Panc1 (cell line): ENCODE measurements around the gene SMIM35. TPM values are rescaled to one million over a fixed set of nuclear protein-coding genes. Genes with fewer than 3 reads are reported as not detected.

Experiments used
- ATAC-seq: fragments of 200-7000 bp; cut with Tn5 transposase; 2 replicates; pipeline ENCODE4 v1.9.1; 2020; ENCODE audit warnings: mild to moderate bottlenecking, moderate library complexity
- BruUV-seq: library from RNA; stranded (reverse); fragments of 400-500 nt; replicated peaks from 2 replicates; lab custom pipeline; 2021; lab: Mats Ljungman, UMichigan
- CTCF ChIA-PET: fragments of 300-600 bp; sonication (Branson Sonifier 250); formaldehyde crosslinking; loops from one replicate; lab custom pipeline; 2022; ENCODE audit warnings: antibody characterized with exemption; lab: Charles Lee
- POLR2A ChIA-PET: fragments of 300-600 bp; sonication (Branson Sonifier 250); formaldehyde crosslinking; loops from one replicate; lab custom pipeline; 2022; ENCODE audit warnings: antibody characterized with exemption; lab: Charles Lee
- DNase-seq: peaks from one replicate; pipeline ENCODE4 v3.0.0-alpha.2; 2010; ENCODE audit warnings: low read depth, low spot score
- H3K27ac ChIP-seq: 2 replicates; pipeline ENCODE4 v1.5.1; 2011; ENCODE audit warnings: mild to moderate bottlenecking, low read length, inconsistent platforms
- H3K27me3 ChIP-seq: fragments of 200-500 bp; sonication (Bioruptor generic); 2 replicates; pipeline ENCODE4 v1.6.0; 2014; ENCODE audit warnings: low read length, inconsistent platforms; ENCODE audit not compliant: control insufficient read depth, insufficient read depth
- H3K36me3 ChIP-seq: fragments of 200-500 bp; sonication (Bioruptor generic); 2 replicates; pipeline ENCODE4 v1.5.1; 2014; ENCODE audit warnings: inconsistent platforms, mild to moderate bottlenecking, low read length, moderate library complexity; ENCODE audit not compliant: control insufficient read depth, insufficient read depth
- H3K4me1 ChIP-seq: 2 replicates; pipeline ENCODE4 v1.5.1; 2011; ENCODE audit warnings: inconsistent platforms, mild to moderate bottlenecking, low read length, moderate library complexity; ENCODE audit not compliant: control insufficient read depth, insufficient read depth
- H3K4me3 ChIP-seq, 2 experiments: 2 replicates each; pipeline ENCODE4 v1.5.1; 2011 to 2012; ENCODE audit warnings: low read depth in 2 of 2, low read length in 2 of 2, mild to moderate bottlenecking in 2 of 2, inconsistent platforms in 1 of 2, moderate library complexity in 1 of 2
- H3K9me3 ChIP-seq: fragments of 200-500 bp; sonication (Bioruptor generic); 2 replicates; pipeline ENCODE4 v1.5.1; 2014; ENCODE audit warnings: low read depth, mild to moderate bottlenecking, inconsistent platforms, low read length, moderate library complexity; ENCODE audit not compliant: control insufficient read depth, insufficient read depth
- CTCF ChIP-seq: fragments of 450-650 bp; IDR thresholded peaks from 2 replicates; pipeline ENCODE4 v1.5.1; 2017; ENCODE audit warnings: mild to moderate bottlenecking
- POLR2AphosphoS5 ChIP-seq: IDR thresholded peaks from 2 replicates; pipeline ENCODE4 v1.6.1; 2012; ENCODE audit warnings: mild to moderate bottlenecking, low read depth, low read length, moderate library complexity
- REST ChIP-seq, 2 experiments: IDR thresholded peaks; 2 replicates each; pipeline ENCODE4 v1.6.1; 2011 to 2012; ENCODE audit warnings: low read depth in 2 of 2, control low read depth in 1 of 2, low read length in 1 of 2, mild to moderate bottlenecking in 1 of 2, moderate library complexity in 1 of 2; ENCODE audit not compliant: insufficient read depth in 1 of 2
- SIN3A ChIP-seq: IDR thresholded peaks from 2 replicates; pipeline ENCODE4 v1.6.1; 2012; ENCODE audit warnings: low read depth, mild to moderate bottlenecking, low read length, moderate library complexity, borderline replicate concordance; ENCODE audit not compliant: insufficient read depth
- TCF7L2 ChIP-seq: IDR thresholded peaks from 2 replicates; pipeline ENCODE4 v1.6.1; 2011; ENCODE audit warnings: mild to moderate bottlenecking, low read depth, low read length, inconsistent platforms
- in situ Hi-C: cut with HindIII; loops from 2 replicates; pipeline ENCODE4 v1.10.0; 2016; ENCODE audit warnings: low sequenced_read_pairs, low pct_unique_long_range_greater_than_20kb
- intact Hi-C: fragments of 100-400 bp; cut with micrococcal nuclease; formaldehyde crosslinking; loops from one replicate; pipeline ENCODE4 v1.10.0; 2022; ENCODE audit not compliant: unreplicated experiment
- total RNA-seq: library from RNA; stranded (reverse); gene quantifications from one replicate; pipeline ENCODE4 v1.2.1, GENCODE V29; 2021; ENCODE audit not compliant: unreplicated experiment

SMIM35 gene
- total RNA-seq, 1 experiment from 2014 or later, result not detected

GRCh38 chr11:118050208-118050891, 36.4 kb downstream of the SMIM35 start:
- TF ChIP-seq POLR2AphosphoS5 (no peak), REST (IDR thresholded peaks at IDR 0.05; ENCODE audit: insufficient read depth in 1 of 2, low read depth in 2 of 2, low read length in 1 of 2) (no peak)
- Histone ChIP-seq H3K4me1 (no peaks in the 10 kb centered on the region), H3K36me3 (no peaks in the 10 kb centered on the region), H3K9me3 (no peaks in the 10 kb centered on the region), H3K27ac (no peak overlapping the region), H3K4me3 (no peak overlapping the region), H3K27me3 (peaks cover 22% of the 10 kb centered on the region)
- in situ Hi-C loops (no loop called here), intact Hi-C loops (loop anchor here (5.0 kb wide), 1 partner anchor 228 kb away; the partner anchor contains the start of gene FXYD2)
- ATAC-seq (no peak), DNase-seq (no peak)
- ChIA-PET CTCF (no interaction called here), POLR2A (no interaction called here)
- BruUV-seq, result no TSS peak

- Histone ChIP-seq H3K4me3 (no peak overlapping the region), H3K36me3 (no peaks in the 10 kb centered on the region), H3K9me3 (no peaks in the 10 kb centered on the region), H3K27ac (no peak overlapping the region), H3K4me1 (no peaks in the 10 kb centered on the region), H3K27me3 (peaks cover 27% of the 10 kb centered on the region)
- no TSS peak for BruUV-seq
- ATAC-seq (no peak), DNase-seq (no peak)
- TF ChIP-seq TCF7L2 (no peak), POLR2AphosphoS5 (no peak), CTCF (no peak), REST (IDR thresholded peaks at IDR 0.05; ENCODE audit: insufficient read depth in 1 of 2, low read depth in 2 of 2, low read length in 1 of 2) (no peak), SIN3A (no peak)
- ChIA-PET CTCF (interaction anchor here (0.9 kb wide), 1 partner anchor 103 kb away, joined by 3 read pairs; no protein-coding TSS in a partner anchor), POLR2A (no interaction called here)
- intact Hi-C loops, result loop anchor here (5.0 kb wide), 1 partner anchor 227 kb away; the partner anchor contains the start of gene FXYD2
- in situ Hi-C loops, result no loop called here
Observed at GRCh38 chr11:118049771-118050170, 37.0 kb downstream of the SMIM35 start.
